HG03066 (cell line): Measurements from ENCODE around the gene LHFPL2.

Source experiments
- ATAC-seq: cut with Tn5 transposase; IDR thresholded peaks from one replicate; pipeline ENCODE4 v1.9.1; 2021; ENCODE audit warnings: low read depth; ENCODE audit not compliant: unreplicated experiment

LHFPL2 gene

DNA sequence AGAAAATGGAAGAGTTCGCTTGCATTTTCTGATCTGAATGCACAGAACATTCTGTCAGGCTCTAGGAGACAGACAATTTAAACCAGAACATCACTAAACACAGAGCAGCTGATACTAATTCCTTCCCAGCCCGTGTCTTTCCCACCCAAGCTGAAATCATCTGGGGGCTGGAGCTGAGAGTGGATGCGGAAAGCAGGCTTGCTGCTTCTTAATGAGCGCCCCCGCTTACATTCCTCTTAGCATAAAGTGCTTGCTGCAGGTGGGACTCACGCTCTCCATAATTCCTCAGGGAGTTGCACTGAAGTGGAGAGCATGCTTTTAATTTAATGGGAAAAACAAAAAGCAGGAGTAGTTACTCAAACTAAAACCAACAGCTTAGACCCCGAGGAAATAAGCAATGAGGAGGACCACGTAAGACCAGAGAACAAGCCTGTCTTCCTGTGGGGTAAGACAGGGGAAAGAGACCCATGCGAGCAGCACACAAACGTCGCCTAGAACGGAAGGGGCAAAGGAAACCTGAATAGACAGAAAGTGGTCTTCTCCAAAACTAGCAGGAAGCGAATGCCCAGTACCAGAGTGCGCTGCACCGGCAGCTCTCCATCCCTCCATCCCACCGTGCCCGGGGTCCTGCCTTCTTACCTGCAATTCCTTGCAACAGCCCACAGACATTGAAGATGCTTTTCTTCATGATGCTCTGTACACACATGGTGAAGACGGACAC lies 139.3 kb downstream of the LHFPL2 start:
- peak; percentile 10 for ATAC-seq

DNA sequence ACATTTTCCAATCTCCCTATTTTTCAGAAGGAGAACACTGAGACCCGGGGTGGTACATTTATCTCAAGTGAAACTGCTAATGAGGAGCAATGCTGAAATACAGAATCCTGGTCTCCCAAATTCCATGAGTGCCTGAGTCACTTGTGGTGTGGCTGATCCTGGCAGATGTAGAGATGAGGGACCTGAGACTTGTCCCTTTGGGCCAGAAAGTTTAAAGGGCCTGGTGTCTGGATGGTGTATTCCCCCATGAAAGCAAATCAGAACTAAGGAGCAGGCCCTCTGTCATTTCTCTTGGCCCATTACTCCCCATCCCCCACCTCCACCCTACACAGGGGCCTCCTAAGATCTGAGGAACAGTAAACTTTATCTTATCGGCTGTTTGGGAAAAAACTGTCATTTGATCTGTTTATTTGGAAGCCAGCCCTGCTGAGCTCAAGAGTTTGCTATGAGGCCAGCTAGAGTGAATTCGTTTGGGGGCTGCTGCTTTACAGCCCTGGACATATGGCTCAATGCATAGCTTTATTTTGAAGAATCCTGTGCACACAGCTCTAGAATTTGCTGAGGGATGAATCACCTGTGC lies 140.3 kb downstream of the LHFPL2 start:
- no peak for ATAC-seq

DNA sequence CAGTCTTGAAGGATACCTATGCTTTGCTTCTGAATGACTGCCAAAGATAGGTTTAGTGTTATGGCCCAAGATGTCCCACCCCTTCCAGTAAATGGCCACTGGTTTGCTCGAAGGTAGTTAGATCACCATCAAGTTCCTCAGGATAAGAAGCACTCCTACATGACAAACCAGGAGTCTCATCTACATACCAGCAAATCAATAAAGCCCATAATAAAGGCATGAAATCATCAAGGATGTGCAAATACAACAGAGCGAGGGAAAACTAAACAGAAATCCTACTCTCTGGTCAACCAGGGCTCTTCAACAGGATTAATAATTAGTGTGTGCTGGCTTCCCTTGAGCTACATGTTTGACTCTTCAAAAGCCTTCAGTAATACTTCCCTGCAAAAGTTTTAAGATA lies 141.0 kb downstream of the LHFPL2 start:
- no peak for ATAC-seq

GRCh38 chr5:78506261-78507024 lies 142.1 kb downstream of the LHFPL2 start:
- no peak for ATAC-seq

DNA sequence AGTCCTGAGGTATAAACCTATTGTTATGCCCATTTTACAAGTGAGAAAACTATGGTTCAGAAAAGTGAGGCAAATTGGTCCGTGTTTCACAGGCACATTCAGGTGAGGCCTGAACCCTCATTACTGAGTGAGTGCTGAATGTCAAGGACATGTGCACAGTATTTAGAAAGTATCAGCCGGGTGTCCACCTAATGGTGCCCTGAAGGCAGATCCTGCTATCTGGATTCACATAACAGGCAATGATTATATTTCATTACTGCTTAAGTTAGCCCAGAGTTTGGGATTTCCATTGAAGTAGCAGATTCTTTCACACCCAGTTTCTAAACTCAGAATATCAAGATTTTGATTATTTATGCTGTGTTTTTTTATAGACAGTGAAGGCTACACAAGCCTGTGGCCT lies 142.7 kb downstream of the LHFPL2 start:
- ATAC-seq: no peak

DNA sequence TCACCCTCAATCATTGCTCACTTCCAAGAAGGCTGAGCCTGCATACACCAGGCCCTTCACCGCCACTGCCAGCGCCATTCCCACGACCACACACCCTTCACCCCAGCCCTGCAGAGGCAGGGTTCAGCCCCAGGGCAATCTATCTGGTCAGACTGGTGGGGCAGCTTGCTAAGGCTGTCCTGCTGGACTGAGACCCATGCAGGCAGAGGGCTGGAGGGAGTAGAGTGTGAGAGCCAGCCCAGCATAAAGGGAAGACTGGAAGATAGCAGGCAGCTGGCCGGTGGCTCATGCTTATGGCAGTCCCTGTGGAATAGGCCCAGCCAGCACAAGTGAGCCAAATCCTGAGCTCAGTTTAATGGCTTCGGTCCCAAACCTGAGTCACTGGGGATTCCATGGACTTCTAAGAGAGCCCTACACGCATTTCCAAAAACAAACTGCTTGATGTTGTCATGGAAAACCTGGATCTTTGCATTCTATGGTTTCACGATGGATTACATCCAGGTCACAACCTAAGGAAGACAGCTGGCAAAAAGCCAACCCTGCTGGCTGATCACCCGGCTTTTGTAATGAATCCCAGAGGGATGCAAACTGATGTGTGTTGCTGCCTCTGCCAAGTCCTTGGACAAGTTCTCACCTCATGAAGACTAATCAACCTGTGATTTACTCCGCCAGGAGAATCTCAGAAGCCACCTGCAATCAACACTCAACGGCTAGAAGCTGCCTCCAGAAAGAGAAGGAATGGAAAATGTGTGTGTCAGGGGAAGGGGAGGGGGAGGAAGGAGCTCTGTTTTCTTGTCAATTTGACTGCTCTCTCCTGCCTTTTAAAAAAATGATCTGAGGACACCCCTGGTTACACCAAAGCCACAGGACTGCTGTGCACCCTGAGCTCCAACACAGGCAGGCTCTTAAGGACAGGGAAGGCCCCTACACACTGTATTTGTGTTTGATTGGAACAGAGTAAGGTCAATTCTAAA lies 143.6 kb downstream of the LHFPL2 start:
- ATAC-seq: no peak

GRCh38 chr5:78503958-78504653 lies 144.5 kb downstream of the LHFPL2 start:
- no peak for ATAC-seq

DNA sequence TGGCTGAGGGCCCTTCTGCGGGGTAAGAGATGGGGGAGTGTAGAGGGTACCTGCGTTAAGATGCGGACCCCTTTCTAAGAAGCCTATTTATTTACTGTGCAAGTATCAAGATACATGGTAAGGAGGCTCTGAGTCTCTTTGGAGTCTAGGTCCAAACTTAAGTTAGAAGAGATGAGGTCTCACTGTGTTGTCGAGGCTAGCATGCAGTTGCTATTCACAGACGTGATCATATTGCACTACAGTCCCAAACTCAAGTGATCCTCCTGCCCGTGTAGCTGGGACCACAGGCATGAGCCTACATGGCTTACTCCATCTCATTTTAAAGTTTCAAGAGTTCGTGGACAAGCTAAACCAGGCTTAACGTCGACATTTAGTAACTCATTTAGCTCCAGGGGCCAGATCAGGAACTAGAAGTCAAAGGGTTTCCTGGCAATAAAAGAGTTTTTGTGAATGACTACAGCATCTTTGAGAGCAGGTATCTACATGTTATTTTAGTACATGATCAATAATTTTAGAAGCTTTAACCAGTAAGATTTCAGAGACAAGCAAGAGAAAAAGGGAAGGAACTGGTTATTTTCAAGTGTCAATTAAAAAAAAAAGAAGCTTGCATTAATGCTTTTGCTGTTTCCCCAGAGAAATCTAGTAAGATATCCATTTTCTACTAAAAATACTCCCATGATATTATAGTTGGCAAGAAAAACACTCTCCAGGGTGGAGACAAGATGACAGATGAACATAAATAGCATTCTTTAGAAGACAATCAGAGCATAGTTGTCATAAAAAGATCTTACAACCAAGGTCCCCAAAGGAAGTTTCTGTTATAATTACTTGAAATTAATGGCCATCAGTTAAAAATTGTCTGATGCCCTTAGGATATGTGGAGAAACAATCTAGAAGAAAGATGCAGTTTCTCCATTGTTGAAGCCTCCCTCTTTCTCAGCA lies 146.9 kb downstream of the LHFPL2 start:
- ATAC-seq: no peak

GRCh38 chr5:78500871-78501270 lies 147.7 kb downstream of the LHFPL2 start:
- ATAC-seq: no peak

DNA sequence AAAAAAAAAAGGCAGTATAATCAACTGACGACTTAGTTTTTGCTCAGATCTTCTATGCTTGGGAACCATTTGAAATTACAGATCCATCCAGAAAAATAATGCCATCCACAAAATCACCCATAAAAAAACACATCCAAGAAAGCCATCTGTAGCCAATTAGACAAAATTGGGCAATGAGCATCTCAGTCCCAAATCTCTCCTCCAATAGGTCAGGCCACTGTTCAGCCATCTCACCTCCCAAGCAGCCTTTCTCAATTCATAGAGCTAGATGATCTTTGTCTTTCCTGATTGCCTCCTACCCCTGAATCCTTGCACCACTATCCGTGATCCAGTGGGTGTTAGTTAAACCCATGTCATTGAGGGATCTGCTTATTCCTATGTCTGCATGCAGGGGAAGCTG lies 148.5 kb downstream of the LHFPL2 start:
- no peak for ATAC-seq

DNA sequence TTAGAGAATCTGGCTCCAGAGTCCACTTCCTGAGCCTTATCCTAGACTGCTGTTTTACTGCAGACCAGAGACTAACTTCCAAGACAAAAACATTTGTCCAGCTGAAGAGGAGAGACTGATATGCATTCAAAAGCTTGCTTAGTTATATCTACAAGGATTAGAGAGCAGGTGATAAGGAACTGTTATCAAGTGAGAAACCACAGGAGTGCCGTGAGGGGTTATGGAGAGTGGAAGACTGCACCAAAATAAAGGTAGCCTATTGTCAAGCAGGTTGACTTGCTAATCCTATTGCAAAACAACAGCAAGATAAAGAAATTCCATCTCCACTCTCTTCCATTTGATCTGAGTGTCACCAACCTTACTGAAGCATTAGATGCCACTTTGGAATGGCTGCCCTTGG lies 149.1 kb downstream of the LHFPL2 start:
- ATAC-seq: no peak

DNA sequence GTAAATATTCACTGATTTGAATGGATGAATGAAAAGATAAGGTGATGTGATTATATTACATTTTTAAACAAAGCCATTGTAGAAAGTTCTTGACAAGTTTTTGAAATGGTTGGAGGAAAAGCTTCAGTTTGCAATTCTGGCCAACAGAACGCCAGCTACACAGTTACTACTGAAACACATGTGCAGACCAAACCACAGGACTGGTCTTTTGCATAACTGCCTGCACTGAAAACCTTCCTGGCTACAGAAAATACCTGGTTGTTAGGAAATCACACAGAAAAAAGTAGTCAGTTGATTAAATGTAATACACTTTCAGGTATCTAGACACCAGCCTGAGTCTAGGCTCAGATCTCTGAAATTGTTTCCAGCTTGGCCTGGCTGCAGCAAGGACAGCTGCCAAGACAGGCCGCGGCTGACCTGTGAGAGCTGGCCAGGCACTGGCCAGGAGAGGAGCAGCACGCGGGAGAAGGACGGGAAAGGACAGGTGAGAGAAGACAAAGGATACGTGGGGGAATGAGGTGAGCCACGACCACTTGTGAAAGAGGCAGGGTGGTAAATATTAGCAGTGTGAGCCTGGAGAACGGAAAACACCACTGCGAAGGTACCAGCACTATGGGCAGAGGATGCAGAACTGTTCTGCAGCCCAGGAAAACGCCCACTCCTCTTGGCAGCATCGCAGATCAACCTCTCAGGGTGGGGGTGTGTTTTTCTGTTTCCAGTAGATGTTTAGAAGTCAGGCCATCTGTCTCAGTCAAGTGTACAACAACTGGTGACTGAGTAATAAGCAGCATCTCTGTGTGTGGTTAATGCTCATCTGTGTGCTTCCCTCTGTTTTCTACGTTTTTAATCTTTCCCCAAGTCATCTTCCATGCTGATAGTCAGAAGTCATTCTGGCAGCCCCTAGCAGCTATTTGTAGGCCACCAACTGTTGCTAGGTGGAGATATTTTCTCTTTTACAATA lies 150.7 kb downstream of the LHFPL2 start:
- peak; percentile 59 for ATAC-seq

DNA sequence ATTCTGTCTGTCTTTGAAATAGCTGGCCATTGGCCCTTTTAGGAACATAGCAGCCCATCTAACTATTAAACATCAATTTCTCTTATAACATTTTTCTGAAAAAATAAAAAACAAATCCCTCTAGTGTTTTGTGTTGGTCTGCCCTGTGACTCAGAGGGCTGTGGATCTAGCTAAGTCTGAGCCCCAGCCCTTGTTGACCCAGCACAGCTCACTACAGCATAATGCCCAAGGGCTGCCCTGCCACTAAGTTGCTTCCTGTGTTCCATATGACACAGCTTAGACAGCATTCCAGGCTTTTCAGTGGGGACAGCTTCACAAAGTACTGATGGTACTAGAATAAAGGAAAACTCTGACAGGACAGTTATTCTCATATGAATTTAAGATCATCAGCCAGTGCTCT lies 152.2 kb downstream of the LHFPL2 start:
- no peak for ATAC-seq

DNA sequence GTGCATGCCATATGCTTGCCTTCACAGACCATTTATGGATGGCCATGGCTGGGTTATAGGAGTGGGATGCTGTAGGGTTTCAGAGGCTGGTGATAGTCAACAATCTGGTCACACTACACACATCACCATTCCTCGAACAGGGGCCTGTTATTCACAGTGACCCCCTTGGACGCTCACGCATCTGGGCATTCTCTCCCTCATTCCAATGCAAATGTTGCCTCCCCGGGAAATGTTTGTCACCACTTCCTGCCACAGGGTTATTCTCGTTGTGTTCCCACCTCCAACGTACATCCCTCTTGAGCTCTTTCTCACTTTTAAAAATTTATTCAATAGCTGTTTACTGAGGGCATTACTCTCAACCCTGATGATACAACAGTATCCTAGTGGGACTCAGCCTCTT lies 152.8 kb downstream of the LHFPL2 start:
- ATAC-seq: no peak

GRCh38 chr5:78492650-78493049 lies 155.9 kb downstream of the LHFPL2 start:
- ATAC-seq: no peak

GRCh38 chr5:78492224-78492623 lies 156.3 kb downstream of the LHFPL2 start:
- no peak for ATAC-seq

DNA sequence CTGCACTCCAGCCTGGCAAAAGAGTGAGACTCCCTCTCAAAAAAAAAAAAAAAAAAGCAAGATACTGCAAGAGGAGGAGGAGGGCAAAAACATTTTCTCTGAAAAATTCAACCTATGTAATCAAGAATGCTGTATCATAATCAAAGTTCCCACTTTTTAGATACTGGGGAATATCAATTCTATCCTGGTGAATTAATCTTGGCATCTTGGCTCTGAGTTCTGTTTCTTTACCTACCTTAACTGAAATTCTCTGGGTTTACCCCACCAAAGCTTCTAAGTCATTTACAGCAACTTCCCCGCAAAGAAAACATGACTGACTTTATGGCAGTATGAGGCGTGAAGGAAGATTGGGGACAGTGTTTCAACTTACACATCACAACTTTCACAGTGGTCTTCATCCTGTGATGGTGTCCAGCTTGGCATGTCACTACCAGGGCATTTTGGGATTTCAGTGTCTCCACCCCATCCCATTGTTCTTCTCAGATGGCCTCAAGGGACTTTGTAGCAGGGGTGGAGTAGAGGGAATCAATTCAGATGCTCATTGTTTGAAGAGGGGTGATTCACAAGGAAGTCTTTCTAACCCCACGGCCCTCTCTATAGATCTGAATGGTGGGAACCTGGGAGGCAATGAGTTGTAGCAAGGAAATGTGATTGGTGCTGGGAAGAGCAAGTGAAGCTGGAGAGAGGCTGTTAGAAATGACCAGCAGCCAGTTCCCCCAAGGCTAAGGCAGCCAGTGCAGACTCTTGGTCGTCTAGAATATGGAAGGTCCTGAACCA lies 157.7 kb downstream of the LHFPL2 start:
- ATAC-seq: no peak
